ENCODE data around the gene SREK1.

SREK1 gene

DNA sequence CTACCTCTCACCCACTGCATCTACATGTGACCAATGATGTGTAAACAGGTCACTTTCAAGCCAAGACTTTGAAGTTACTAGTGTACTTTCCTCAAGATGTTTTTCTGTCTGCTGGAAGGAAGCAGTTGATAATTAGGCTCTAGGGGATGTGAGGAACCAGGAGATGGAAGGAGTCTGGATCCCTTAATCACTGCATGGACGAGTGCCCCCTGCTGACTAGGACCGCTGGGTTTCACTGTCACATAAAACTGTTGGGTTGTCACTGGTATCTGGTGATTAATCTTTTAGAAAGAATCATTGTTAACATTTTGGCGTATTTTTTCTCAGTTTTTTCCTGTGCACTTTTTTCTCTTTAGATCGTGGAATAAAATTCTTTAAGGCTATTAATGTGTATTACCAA, 79.5 kb downstream of the SREK1 start:
- no peak for DNase-seq (ENCODE audit: low read depth)

DNA sequence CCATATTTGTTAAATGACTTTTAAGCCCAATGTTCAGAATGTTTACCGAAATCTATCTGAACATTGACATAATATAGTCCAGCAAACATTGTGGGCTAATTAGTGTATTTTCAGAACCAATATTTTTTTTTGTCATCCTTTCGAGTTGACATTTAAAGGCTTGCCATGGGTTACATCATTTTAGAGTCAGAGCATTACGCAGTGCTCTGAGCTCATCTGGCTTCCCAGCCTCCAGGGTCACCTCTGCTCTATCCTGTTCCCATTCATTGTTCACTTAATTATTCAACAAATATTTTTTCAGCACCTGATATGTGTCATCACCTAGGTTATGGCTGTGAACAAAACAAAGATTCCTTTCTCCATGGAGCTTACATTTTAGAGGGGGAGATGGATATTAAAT, 80.2 kb downstream of the SREK1 start:
- DNase-seq (ENCODE audit: low read depth), result no peak

DNA sequence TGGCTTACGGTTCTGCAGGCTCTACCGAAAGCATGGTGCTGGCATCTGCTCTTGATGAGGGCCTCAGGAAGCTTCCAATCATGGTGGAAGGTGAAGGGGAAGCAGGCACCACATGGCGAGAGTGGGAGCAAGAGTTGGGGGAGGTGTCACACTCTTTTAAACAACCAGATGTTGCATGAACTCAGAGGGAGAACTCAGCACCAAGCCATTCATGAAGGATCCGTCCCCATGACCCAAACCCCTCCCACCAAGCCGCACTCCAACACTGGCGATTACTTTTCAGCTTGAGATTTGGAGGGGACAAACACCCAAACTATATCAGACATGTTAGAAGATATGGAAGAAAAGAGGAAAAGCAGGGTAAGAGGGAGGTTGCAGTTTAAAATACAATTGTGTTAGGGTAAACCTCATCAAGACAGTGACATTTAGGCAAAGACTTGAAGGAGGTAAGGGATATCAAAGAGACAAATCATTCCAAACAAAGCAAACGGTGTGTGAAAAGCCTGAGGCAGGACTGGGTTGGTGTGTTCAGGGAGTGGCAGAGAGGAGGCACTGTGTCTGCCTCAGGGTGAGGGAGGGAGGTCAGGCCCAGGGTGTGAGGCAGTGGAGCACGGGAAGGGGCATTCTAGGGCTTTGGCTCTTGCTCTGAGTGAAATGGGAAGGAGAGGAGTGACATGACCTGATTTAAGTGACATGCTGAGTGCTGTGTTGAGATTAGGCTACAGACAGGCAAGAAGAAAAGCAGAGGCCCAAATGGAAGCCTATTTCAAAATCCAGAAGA, 80.9 kb downstream of the SREK1 start:
- DNase-seq (ENCODE audit: low read depth), result no peak

DNA sequence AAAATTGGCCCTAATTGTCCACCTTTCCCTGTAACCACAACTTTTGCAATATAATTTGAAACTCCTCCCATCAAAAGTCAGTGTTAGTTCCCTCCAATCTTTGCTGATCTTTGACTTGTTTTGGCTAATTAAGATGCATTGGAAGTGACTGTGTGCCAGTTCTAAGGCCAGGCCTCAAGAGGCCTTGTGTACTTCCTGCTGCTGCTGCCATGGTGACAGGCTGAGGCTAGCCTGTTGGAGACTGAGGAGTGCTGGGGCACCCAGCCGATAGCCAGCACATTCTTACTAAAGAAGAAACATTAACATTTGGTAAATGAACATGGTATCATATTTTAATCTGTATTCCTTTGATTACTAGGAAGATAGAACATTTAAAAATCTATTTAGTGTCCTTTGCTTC, 86.5 kb downstream of the SREK1 start:
- no peak for DNase-seq (ENCODE audit: low read depth)

DNA sequence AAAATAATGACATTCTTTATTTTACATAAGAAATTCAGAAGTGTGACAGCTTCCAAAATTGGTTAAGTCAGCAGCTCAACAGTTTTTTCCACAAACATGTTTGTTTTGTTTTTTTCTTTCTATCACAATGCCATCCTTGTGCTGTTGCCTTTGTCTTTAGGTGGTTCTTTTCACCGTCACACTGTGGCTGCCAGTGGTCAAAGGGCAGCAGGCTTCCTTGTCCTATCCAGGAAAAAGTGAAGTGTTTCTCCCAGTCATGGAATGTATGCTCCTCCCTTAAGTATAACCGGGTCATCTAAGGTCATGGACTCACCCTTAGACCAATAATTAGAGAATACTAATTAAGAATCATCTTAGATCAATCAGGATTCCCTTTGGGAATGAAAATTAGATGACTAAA, 87.4 kb downstream of the SREK1 start:
- no peak for DNase-seq (ENCODE audit: low read depth)

DNA sequence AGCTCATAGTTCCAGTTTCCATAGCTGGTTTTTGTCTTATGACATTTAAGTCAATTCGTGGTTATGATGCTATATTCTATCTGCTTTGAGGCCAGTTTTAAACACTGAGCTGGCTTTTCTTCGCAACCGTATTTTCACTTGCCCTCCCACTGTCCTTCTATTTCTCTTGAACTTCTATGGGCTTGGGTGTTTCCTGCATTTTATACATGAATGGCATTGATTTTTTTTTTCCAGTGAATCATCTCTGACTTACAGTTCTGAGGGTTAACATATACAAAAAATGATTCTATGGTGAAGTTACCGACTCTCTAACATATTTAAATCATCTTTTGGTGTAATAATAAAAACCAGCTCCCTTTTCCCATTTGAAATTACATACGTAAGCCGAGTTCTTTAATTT, 88.2 kb downstream of the SREK1 start:
- DNase-seq (ENCODE audit: low read depth), result no peak

DNA sequence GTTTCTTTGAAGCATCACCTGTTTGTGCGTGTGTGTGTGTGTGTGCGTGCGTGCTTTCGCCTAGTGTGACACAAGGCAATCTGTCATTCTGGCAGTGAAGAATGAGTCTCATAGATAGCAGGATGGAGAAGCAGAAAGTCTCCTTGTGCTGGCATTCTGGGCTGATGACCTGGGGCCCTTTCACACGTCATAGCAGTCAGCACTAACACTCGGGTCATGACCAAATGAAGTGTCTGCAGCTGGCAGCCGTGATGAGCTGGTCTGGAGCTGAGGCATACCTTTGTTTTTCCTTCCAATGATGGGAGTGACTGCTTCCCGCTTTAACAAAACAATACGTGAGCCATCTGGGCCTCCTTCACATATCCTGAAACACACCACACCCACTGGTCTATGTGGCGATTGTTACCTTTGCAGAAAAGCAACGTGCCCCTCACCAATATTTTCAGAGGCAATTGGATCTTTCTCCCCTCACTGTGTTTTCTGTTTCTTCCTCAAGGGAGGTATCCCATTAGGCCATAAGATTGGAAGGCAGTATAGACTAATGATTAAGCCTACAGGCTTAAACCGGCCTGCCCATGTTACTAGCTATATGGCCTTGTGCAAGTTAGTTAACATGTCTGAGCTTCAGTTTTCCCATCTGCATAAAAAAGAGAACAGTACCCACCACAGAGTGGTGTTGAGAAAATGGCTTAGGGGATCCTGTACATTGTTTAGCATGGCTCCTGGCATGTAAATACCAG, 88.8 kb downstream of the SREK1 start:
- DNase-seq (ENCODE audit: low read depth), result no peak
